HS-5 (cell line): ENCODE results near the gene RGS3.
"Not testable (repeated sequence)": the region's sequence is repeated elsewhere in the genome, so short reads cannot be mapped to it uniquely, and the experiment has no call there.

Experiments
- DNase-seq: peaks from one replicate; pipeline ENCODE4 v3.0.0-alpha.2; 2012; ENCODE audit warnings: low read depth

Gene RGS3

GRCh38 chr9:113463418-113464285, at the start of gene RGS3:
TSS of gene RGS3 (plus strand) at chr9:113463727. CDS start at chr9:113463803, 76 bp downstream.
- no peak for DNase-seq

GRCh38 chr9:113416149-113416721, 47.3 kb upstream of the RGS3 start:
- DNase-seq: no peak

GRCh38 chr9:113417370-113417769, 46.2 kb upstream of the RGS3 start:
- DNase-seq: no peak

- DNase-seq: no peak
Measured at GRCh38 chr9:113421726-113422125, 41.8 kb upstream of the RGS3 start.

- no peak for DNase-seq
Measured at GRCh38 chr9:113425072-113425471, 38.5 kb upstream of the RGS3 start.

GRCh38 chr9:113426701-113427100, 36.8 kb upstream of the RGS3 start:
- no peak for DNase-seq

GRCh38 chr9:113427629-113428028, 35.9 kb upstream of the RGS3 start:
- DNase-seq: no peak

GRCh38 chr9:113428062-113428615, 35.4 kb upstream of the RGS3 start:
- no peak for DNase-seq

GRCh38 chr9:113431191-113431590, 32.3 kb upstream of the RGS3 start:
- no peak for DNase-seq

GRCh38 chr9:113436728-113437515, 26.6 kb upstream of the RGS3 start:
- no peak for DNase-seq

GRCh38 chr9:113437716-113438115, 25.8 kb upstream of the RGS3 start:
- DNase-seq: not testable (repeated sequence)

GRCh38 chr9:113444736-113445135, 18.8 kb upstream of the RGS3 start:
- DNase-seq: no peak

- no peak for DNase-seq
Measured at GRCh38 chr9:113446323-113446740, 17.2 kb upstream of the RGS3 start.

- no peak for DNase-seq
Measured at GRCh38 chr9:113449376-113449775, 14.2 kb upstream of the RGS3 start.

GRCh38 chr9:113452113-113452605, 11.4 kb upstream of the RGS3 start:
- DNase-seq: no peak

- DNase-seq: peak; percentile 66
Measured at GRCh38 chr9:113454914-113455761, 8.4 kb upstream of the RGS3 start.

GRCh38 chr9:113456235-113456634, 7.3 kb upstream of the RGS3 start:
- no peak for DNase-seq

- no peak for DNase-seq
Measured at GRCh38 chr9:113461285-113461684, 2.2 kb upstream of the RGS3 start.

GRCh38 chr9:113461943-113462342, 1.6 kb upstream of the RGS3 start:
- DNase-seq: no peak

- no peak for DNase-seq
Measured at GRCh38 chr9:113462781-113463286, 693 bp upstream of the RGS3 start.

GRCh38 chr9:113464286-113464660, 746 bp downstream of the RGS3 start:
- no peak for DNase-seq
